HCT116 (cell line): ENCODE data around the gene GABBR2. TPM values are rescaled to one million over a fixed set of nuclear protein-coding genes. Genes with fewer than 3 reads are reported as not detected.

ENCODE experiments used
- ATAC-seq: fragments of 200-7000 bp; cut with Tn5 transposase; 2 replicates; pipeline ENCODE4 v1.9.1; 2020; ENCODE audit warnings: mild to moderate bottlenecking, moderate library complexity
- BruUV-seq: library from RNA; stranded (reverse); fragments of 400-500 nt; replicated peaks from 2 replicates; lab custom pipeline; 2021; lab: Mats Ljungman, UMichigan
- CTCF ChIA-PET: fragments of 300-600 bp; sonication (Branson Sonifier 250); formaldehyde crosslinking; loops from one replicate; lab custom pipeline; 2021; ENCODE audit warnings: antibody characterized with exemption; lab: Charles Lee
- POLR2A ChIA-PET: fragments of 300-600, 350-600 bp; sonication (Branson Sonifier 250); formaldehyde crosslinking; loops from one replicate; lab custom pipeline; 2021; ENCODE audit warnings: antibody characterized with exemption; lab: Charles Lee
- RAD21 ChIA-PET, 2 experiments: fragments of 300-600 bp; sonication (Branson Sonifier 250); formaldehyde crosslinking; loops; one replicate each; lab custom pipeline; 2023; ENCODE audit warnings: low total read pairs in 2 of 2; ENCODE audit not compliant: uncharacterized antibody in 2 of 2, unreplicated experiment in 2 of 2, low non-redundant PET in 1 of 2; lab: Charles Lee
- DNase-seq: peaks from one replicate; pipeline ENCODE4 v3.0.0-alpha.2; 2010; ENCODE audit warnings: low read depth, low spot score
- H2AFZ ChIP-seq: fragments of 200-600 bp; shearing (Covaris generic), sonication (generic); 2 replicates; pipeline ENCODE4 v1.6.1; 2017; ENCODE audit warnings: low read depth, mixed run types, mixed read lengths, antibody characterized with exemption, low read length; ENCODE audit not compliant: poor library complexity, severe bottlenecking
- H3K27ac ChIP-seq: 2 replicates; pipeline ENCODE4 v1.5.1; 2012; ENCODE audit warnings: low read depth, low read length
- H3K27me3 ChIP-seq: fragments of 200-600 bp; sonication (generic); 2 replicates; pipeline ENCODE4 v1.6.1; 2016; ENCODE audit warnings: mixed run types, low read length, mixed read lengths; ENCODE audit not compliant: insufficient read depth
- H3K36me3 ChIP-seq, 2 experiments: fragments of 200-500 bp in 1 of 2; fragments of 200-600 bp in 1 of 2; sonication (Bioruptor generic) in 1 of 2; sonication (generic) in 1 of 2; 2 replicates each; pipeline versions ENCODE4 v1.5.1 to v1.6.1; 2014 to 2016; ENCODE audit warnings: low read length in 2 of 2, inconsistent platforms in 1 of 2, mixed read lengths in 1 of 2, mixed run types in 1 of 2; ENCODE audit not compliant: insufficient read depth in 2 of 2, control insufficient read depth in 1 of 2
- H3K4me1 ChIP-seq, 2 experiments: fragments of 200-600 bp in 1 of 2; sonication (generic) in 1 of 2; 2 replicates each; pipeline versions ENCODE4 v1.5.1 to v1.6.1; 2012 to 2017; ENCODE audit warnings: low read length in 2 of 2, inconsistent platforms in 1 of 2, mild to moderate bottlenecking in 1 of 2, mixed read lengths in 1 of 2, mixed run types in 1 of 2, moderate library complexity in 1 of 2; ENCODE audit not compliant: insufficient read depth in 2 of 2, control insufficient read depth in 1 of 2
- H3K4me2 ChIP-seq: fragments of 200-600 bp; sonication (generic); 2 replicates; pipeline ENCODE4 v1.6.1; 2017; ENCODE audit warnings: mixed run types, low read length, mixed read lengths
- H3K4me3 ChIP-seq, 2 experiments: fragments of 200-600 bp in 1 of 2; sonication (generic) in 1 of 2; replicated peaks in 1 of 2; 2 replicates each; pipeline ENCODE4 v1.5.1; 2011 to 2016; ENCODE audit warnings: low read length in 2 of 2, control low read depth in 1 of 2, low read depth in 1 of 2, mild to moderate bottlenecking in 1 of 2, mixed read lengths in 1 of 2, mixed run types in 1 of 2
- H3K79me2 ChIP-seq: fragments of 200-600 bp; sonication (generic); 2 replicates; pipeline ENCODE4 v1.6.1; 2017; ENCODE audit warnings: mild to moderate bottlenecking, mixed run types, low read length, moderate library complexity, mixed read lengths; ENCODE audit not compliant: insufficient read depth
- H3K9ac ChIP-seq: fragments of 200-600 bp; sonication (generic); 2 replicates; pipeline ENCODE4 v1.6.1; 2016; ENCODE audit warnings: low read length, mixed read lengths
- H3K9me2 ChIP-seq: fragments of 200-600 bp; sonication (generic), shearing (Covaris generic); 2 replicates; pipeline ENCODE4 v1.6.1; 2017; ENCODE audit warnings: mixed run types, mild to moderate bottlenecking, moderate library complexity; ENCODE audit not compliant: insufficient read depth
- H3K9me3 ChIP-seq, 2 experiments: fragments of 200-500 bp in 1 of 2; fragments of 200-600 bp in 1 of 2; sonication (Bioruptor generic) in 1 of 2; sonication (generic) in 1 of 2; 2 replicates each; pipeline ENCODE4 v1.6.1; 2014 to 2017; ENCODE audit warnings: low read length in 2 of 2, mixed read lengths in 2 of 2, inconsistent platforms in 1 of 2, low read depth in 1 of 2, mild to moderate bottlenecking in 1 of 2, mixed run types in 1 of 2, moderate library complexity in 1 of 2; ENCODE audit not compliant: control insufficient read depth in 1 of 2, insufficient read depth in 1 of 2
- H4K20me1 ChIP-seq: fragments of 200-600 bp; sonication (generic), shearing (Covaris generic); 2 replicates; pipeline ENCODE4 v1.6.1; 2017; ENCODE audit warnings: mixed run types, mild to moderate bottlenecking, moderate library complexity; ENCODE audit not compliant: insufficient read depth
- CEBPB ChIP-seq: IDR thresholded peaks from 2 replicates; pipeline ENCODE4 v1.6.1; 2012; ENCODE audit warnings: low read depth
- CTCF ChIP-seq, 3 experiments: fragments of 200-600 bp in 1 of 3; sonication (generic) in 1 of 3; IDR thresholded peaks in 2 of 3; conservative IDR thresholded peaks in 1 of 3; 2 replicates each; pipeline ENCODE4 v1.5.1; 2012 to 2017; ENCODE audit warnings: low read depth in 2 of 3, low read length in 2 of 3, antibody characterized with exemption in 1 of 3, borderline replicate concordance in 1 of 3, control low read depth in 1 of 3, mild to moderate bottlenecking in 1 of 3, mixed read lengths in 1 of 3, mixed run types in 1 of 3, moderate library complexity in 1 of 3; ENCODE audit not compliant: insufficient read depth in 1 of 3
- EGR1 ChIP-seq: IDR thresholded peaks from 2 replicates; pipeline ENCODE4 v1.6.1; 2012; ENCODE audit warnings: low read depth
- ELF1 ChIP-seq: IDR thresholded peaks from 2 replicates; pipeline ENCODE4 v1.6.1; 2012; ENCODE audit warnings: low read depth, borderline replicate concordance
- EZH2 ChIP-seq: fragments of 200-600 bp; sonication (generic); IDR thresholded peaks from 2 replicates; pipeline ENCODE4 v1.6.1; 2017; ENCODE audit warnings: antibody characterized with exemption, mixed run types
- MAX ChIP-seq: IDR thresholded peaks from 2 replicates; pipeline ENCODE4 v1.6.1; 2012
- POLR2A ChIP-seq: IDR thresholded peaks from 2 replicates; pipeline ENCODE4 v1.7.0; 2011; ENCODE audit warnings: borderline replicate concordance; ENCODE audit not compliant: insufficient read depth, insufficient read length; ENCODE audit errors: extremely low read depth
- POLR2AphosphoS5 ChIP-seq: IDR thresholded peaks from 2 replicates; pipeline ENCODE4 v1.6.1; 2011; ENCODE audit warnings: mild to moderate bottlenecking, low read depth, low read length, moderate library complexity
- RAD21 ChIP-seq: IDR thresholded peaks from 2 replicates; pipeline ENCODE4 v1.6.1; 2012; ENCODE audit warnings: low read depth, mild to moderate bottlenecking
- SRF ChIP-seq: IDR thresholded peaks from 2 replicates; pipeline ENCODE4 v1.6.1; 2012; ENCODE audit warnings: low read depth
- TCF7L2 ChIP-seq: IDR thresholded peaks from 2 replicates; pipeline ENCODE4 v1.7.0; 2011; ENCODE audit warnings: borderline replicate concordance, inconsistent platforms; ENCODE audit not compliant: insufficient read depth, insufficient read length; ENCODE audit errors: extremely low read depth
- YY1 ChIP-seq: IDR thresholded peaks from 2 replicates; pipeline ENCODE4 v1.6.1; 2011; ENCODE audit warnings: low read length, low read depth, moderate library complexity, mild to moderate bottlenecking; ENCODE audit not compliant: insufficient replicate concordance; ENCODE audit errors: extremely low read depth
- ZNF274 ChIP-seq: fragments of 200-500 bp; sonication (Bioruptor generic); IDR thresholded peaks from 2 replicates; pipeline ENCODE4 v1.6.1; 2014; ENCODE audit warnings: mild to moderate bottlenecking, low read depth, low read length, inconsistent platforms
- intact Hi-C: fragments of 100-400 bp; cut with micrococcal nuclease; formaldehyde crosslinking; loops from 2 replicates; pipeline ENCODE4 v1.10.0; 2022
- total RNA-seq: library from RNA; stranded (reverse); gene quantifications from one replicate; pipeline ENCODE4 v1.2.1, GENCODE V29; 2021; ENCODE audit not compliant: unreplicated experiment
- TF ChIP-seq, protein P1 (sequence below): IDR thresholded peaks from 2 replicates; pipeline ENCODE4 v1.6.1; 2011; ENCODE audit warnings: mild to moderate bottlenecking, low read length, moderate library complexity; ENCODE audit not compliant: insufficient replicate concordance; ENCODE audit errors: extremely low read depth

GABBR2 gene
- total RNA-seq, 1 experiment from 2014 or later: 0.15 TPM

DNA sequence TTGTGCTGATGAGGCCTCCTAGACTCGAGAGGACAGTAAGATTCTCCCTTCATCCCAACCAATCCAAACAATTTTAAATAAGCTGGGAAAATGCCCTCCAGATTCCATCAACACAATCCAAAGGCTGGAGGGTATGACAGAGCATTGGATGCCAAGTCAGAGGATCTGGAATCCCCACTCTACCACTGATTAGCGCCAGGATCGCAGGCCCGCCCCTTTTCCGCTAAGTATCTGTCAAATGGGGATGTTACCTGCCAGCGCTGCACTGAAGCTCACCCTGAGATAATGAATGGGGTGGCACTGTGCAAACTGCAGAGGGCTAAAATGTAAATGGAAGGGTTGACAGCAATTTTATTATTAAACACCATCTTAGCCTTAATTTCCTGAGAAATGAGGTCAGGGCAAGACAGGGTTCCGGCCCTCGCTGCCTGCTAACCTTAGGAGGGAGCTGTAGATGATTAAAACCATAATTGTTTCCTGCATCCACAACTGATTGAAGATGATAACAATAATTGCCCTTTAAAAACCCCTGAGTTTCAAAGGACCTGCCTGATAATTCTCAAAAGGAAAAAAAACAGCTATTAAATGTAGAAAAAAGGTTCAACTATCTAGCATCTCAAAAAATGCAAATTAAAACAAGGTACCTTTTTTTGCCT is 31.6 kb upstream of the GABBR2 start:
- Histone ChIP-seq H4K20me1 (no peaks in the 10 kb centered on the region), H3K9me3 (no peaks in the 10 kb centered on the region), H3K27me3 (no peaks in the 10 kb centered on the region), H3K79me2 (no peaks in the 10 kb centered on the region), H3K36me3 (peaks cover 4 to 7% of the 10 kb centered on the region in 2 experiments; a peak in 1 of 4 replicates), H2AFZ (no peak overlapping the region), H3K4me1 (no peaks in the 10 kb centered on the region; a peak in 1 of 4 replicates), H3K9me2 (no peaks in the 10 kb centered on the region), H3K9ac (no peak overlapping the region), H3K27ac (no peak overlapping the region), H3K4me2 (no peak overlapping the region), H3K4me3 (no peak overlapping the region)
- ChIA-PET CTCF (no interaction called here), POLR2A (no interaction called here), RAD21 (no interaction called here)
- no TSS peak for BruUV-seq
- no peak for ATAC-seq
- no peak for DNase-seq
- intact Hi-C loops: no loop called here
- TF ChIP-seq ZNF274 (no peak), TCF7L2 (no peak), EZH2 (no peak), POLR2A (no peak)

GRCh38 chr9:98738741-98739140 is 30.0 kb upstream of the GABBR2 start:
- H3K4me3 ChIP-seq: no peak overlapping the region
- H3K4me1 ChIP-seq: no peaks in the 10 kb centered on the region; a peak in 1 of 4 replicates
- H3K4me2 ChIP-seq: no peak overlapping the region
- H3K9me3 ChIP-seq: no peaks in the 10 kb centered on the region
- H3K36me3 ChIP-seq: peaks cover 0 to 7% of the 10 kb centered on the region in 2 experiments; a peak in 1 of 4 replicates
- ChIA-PET POLR2A (no interaction called here), CTCF (no interaction called here), RAD21 (no interaction called here)
- DNase-seq (no peak), ATAC-seq (no peak)
- no peak overlapping the region for H2AFZ ChIP-seq
- no peaks in the 10 kb centered on the region for H3K27me3 ChIP-seq
- no peaks in the 10 kb centered on the region for H3K9me2 ChIP-seq
- TF ChIP-seq ZNF274: no peak
- no peak for TF ChIP-seq ELF1
- no peak for TF ChIP-seq RAD21
- no peak for TF ChIP-seq EGR1
- TF ChIP-seq POLR2AphosphoS5: no peak
- TF ChIP-seq CEBPB: no peak
- TF ChIP-seq SRF: no peak
- TF ChIP-seq MAX: no peak
- TF ChIP-seq YY1: no peak
- TF ChIP-seq, protein P1, sequence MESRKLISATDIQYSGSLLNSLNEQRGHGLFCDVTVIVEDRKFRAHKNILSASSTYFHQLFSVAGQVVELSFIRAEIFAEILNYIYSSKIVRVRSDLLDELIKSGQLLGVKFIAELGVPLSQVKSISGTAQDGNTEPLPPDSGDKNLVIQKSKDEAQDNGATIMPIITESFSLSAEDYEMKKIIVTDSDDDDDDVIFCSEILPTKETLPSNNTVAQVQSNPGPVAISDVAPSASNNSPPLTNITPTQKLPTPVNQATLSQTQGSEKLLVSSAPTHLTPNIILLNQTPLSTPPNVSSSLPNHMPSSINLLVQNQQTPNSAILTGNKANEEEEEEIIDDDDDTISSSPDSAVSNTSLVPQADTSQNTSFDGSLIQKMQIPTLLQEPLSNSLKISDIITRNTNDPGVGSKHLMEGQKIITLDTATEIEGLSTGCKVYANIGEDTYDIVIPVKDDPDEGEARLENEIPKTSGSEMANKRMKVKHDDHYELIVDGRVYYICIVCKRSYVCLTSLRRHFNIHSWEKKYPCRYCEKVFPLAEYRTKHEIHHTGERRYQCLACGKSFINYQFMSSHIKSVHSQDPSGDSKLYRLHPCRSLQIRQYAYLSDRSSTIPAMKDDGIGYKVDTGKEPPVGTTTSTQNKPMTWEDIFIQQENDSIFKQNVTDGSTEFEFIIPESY: no peak
- TF ChIP-seq TCF7L2: no peak
- TF ChIP-seq CTCF (IDR thresholded peaks at IDR 0.05 in 2 of 3, conservative IDR thresholded peaks at IDR 0.05 in 1 of 3; ENCODE audit: borderline replicate concordance in 1 of 3, insufficient read depth in 1 of 3, low read depth in 2 of 3, low read length in 2 of 3): no peak
- intact Hi-C loops: no loop called here
- H4K20me1 ChIP-seq: no peaks in the 10 kb centered on the region
- no peak overlapping the region for H3K9ac ChIP-seq
- no peak overlapping the region for H3K27ac ChIP-seq
- no TSS peak for BruUV-seq
- H3K79me2 ChIP-seq: no peaks in the 10 kb centered on the region
